HepG2 (cell line): ENCODE results near the gene CDH1. TPM values are rescaled to one million over a fixed set of nuclear protein-coding genes. Genes with fewer than 3 reads are reported as not detected.

Experiments used
- CHCHD3 ChIP-seq: sonication (generic); formaldehyde crosslinking; IDR thresholded peaks from 2 replicates; pipeline ENCODE4 v1.8.0; 2022; ENCODE audit warnings: mild to moderate bottlenecking, missing genetic modification reagents, moderate library complexity
- JUNB ChIP-seq: sonication (generic); formaldehyde crosslinking; IDR thresholded peaks from 2 replicates; pipeline ENCODE4 v1.8.0; 2022; ENCODE audit warnings: missing genetic modification reagents, mild to moderate bottlenecking, borderline replicate concordance
- KLF6 ChIP-seq: IDR thresholded peaks from 2 replicates; pipeline ENCODE4 v1.8.0; 2016; ENCODE audit warnings: missing biosample characterization, missing genetic modification reagents
- MATR3 ChIP-seq: sonication (generic); formaldehyde crosslinking; IDR thresholded peaks from 2 replicates; pipeline ENCODE4 v1.4.0; 2020; ENCODE audit warnings: missing genetic modification reagents
- SMAD1 ChIP-seq: sonication (generic); formaldehyde crosslinking; IDR thresholded peaks from 2 replicates; pipeline ENCODE4 v1.4.0; 2020; ENCODE audit warnings: missing genetic modification reagents, low read depth, mild to moderate bottlenecking, borderline replicate concordance
- SMAD9 ChIP-seq: sonication (generic); formaldehyde crosslinking; IDR thresholded peaks from 2 replicates; pipeline ENCODE4 v1.5.1; 2020; ENCODE audit warnings: mild to moderate bottlenecking, missing genetic modification reagents
- TBP ChIP-seq: sonication (generic); formaldehyde crosslinking; IDR thresholded peaks from 2 replicates; pipeline ENCODE4 v1.5.0; 2020; ENCODE audit warnings: missing genetic modification reagents
- TBX2 ChIP-seq: sonication (generic); formaldehyde crosslinking; IDR thresholded peaks from 2 replicates; pipeline ENCODE4 v1.5.0; 2020; ENCODE audit warnings: missing genetic modification reagents, mild to moderate bottlenecking, borderline replicate concordance
- TFDP1 ChIP-seq: IDR thresholded peaks from 2 replicates; pipeline ENCODE4 v1.6.1; 2016; ENCODE audit warnings: missing compliant biosample characterization, missing genetic modification reagents, borderline replicate concordance
- ZFY ChIP-seq: sonication (generic); formaldehyde crosslinking; IDR thresholded peaks from 2 replicates; pipeline ENCODE4 v1.4.0; 2020; ENCODE audit warnings: missing genetic modification reagents
- ZNF251 ChIP-seq: sonication (generic); formaldehyde crosslinking; IDR thresholded peaks from 2 replicates; pipeline ENCODE4 v1.9.0; 2021; ENCODE audit warnings: mild to moderate bottlenecking, missing genetic modification reagents
- ZNF282 ChIP-seq: fragments of 450-650 bp; IDR thresholded peaks from 2 replicates; pipeline ENCODE4 v1.6.1; 2018; ENCODE audit not compliant: partially characterized antibody
- ZNF552 ChIP-seq: sonication (generic); formaldehyde crosslinking; IDR thresholded peaks from 2 replicates; pipeline ENCODE4 v1.9.0; 2022; ENCODE audit warnings: missing genetic modification reagents, mild to moderate bottlenecking, borderline replicate concordance
- ZNF576 ChIP-seq: sonication (generic); formaldehyde crosslinking; IDR thresholded peaks from 2 replicates; pipeline ENCODE4 v1.4.0; 2020; ENCODE audit warnings: mild to moderate bottlenecking, missing genetic modification reagents
- ZNF792 ChIP-seq: IDR thresholded peaks from 2 replicates; pipeline ENCODE4 v1.6.1; 2016
- ZNF878 ChIP-seq: sonication (generic); formaldehyde crosslinking; IDR thresholded peaks from 2 replicates; pipeline ENCODE4 v1.8.1; 2023; ENCODE audit warnings: mild to moderate bottlenecking, missing genetic modification reagents, moderate library complexity
- ZNF883 ChIP-seq: sonication (generic); formaldehyde crosslinking; IDR thresholded peaks from 2 replicates; pipeline ENCODE4 v1.5.1; 2020; ENCODE audit warnings: mild to moderate bottlenecking, missing genetic modification reagents; ENCODE audit errors: not compliant biosample characterization
- polyA plus RNA-seq, 8 experiments: library from polyadenylated mRNA; depleted of rRNA in 3 of 8; stranded (reverse) in 7 of 8; unstranded in 1 of 8; fragments of >200 nt; fragmentation: Illumina TruSeq in 4 of 8; extraction: Trizol in 4 of 8; gene quantifications; 2 replicates each; pipeline versions ENCODE4 v1.2.1 to v1.2.3, GENCODE V29; 2011 to 2016; ENCODE audit warnings: low read depth in 4 of 8, missing spikeins in 1 of 8, mixed read lengths in 1 of 8; ENCODE audit not compliant: insufficient read depth in 1 of 8
- total RNA-seq, 5 experiments: library from RNA; depleted of rRNA; stranded (reverse); fragments of >200 nt; fragmentation: Illumina TruSeq; extraction: Trizol; gene quantifications; 2 replicates each; pipeline ENCODE4 v1.2.3, GENCODE V29; 2016; ENCODE audit warnings: low read depth in 1 of 5
- TF ChIP-seq, protein P1 (sequence below): sonication (generic); formaldehyde crosslinking; IDR thresholded peaks from 2 replicates; pipeline ENCODE4 v1.5.1; 2020; ENCODE audit warnings: missing genetic modification reagents, mild to moderate bottlenecking, borderline replicate concordance
- TF ChIP-seq, protein P2 (sequence below): sonication (generic); formaldehyde crosslinking; IDR thresholded peaks from 2 replicates; pipeline ENCODE4 v1.5.1; 2020; ENCODE audit warnings: missing genetic modification reagents, mild to moderate bottlenecking, borderline replicate concordance
- TF ChIP-seq, protein P3 (sequence below): sonication (generic); formaldehyde crosslinking; IDR thresholded peaks from 2 replicates; pipeline ENCODE4 v1.4.0; 2020; ENCODE audit warnings: missing genetic modification reagents, mild to moderate bottlenecking, borderline replicate concordance
- TF ChIP-seq, protein P4 (sequence below): sonication (generic); formaldehyde crosslinking; IDR thresholded peaks from 2 replicates; pipeline ENCODE4 v1.4.0; 2020; ENCODE audit warnings: mild to moderate bottlenecking, low read depth, missing genetic modification reagents

CDH1 gene
- total and polyA plus RNA-seq, 2 of the 13 experiments (the other 11 are each of a cell fraction or from before 2014, with no cell fraction given): 0.95 to 9.8 TPM

DNA sequence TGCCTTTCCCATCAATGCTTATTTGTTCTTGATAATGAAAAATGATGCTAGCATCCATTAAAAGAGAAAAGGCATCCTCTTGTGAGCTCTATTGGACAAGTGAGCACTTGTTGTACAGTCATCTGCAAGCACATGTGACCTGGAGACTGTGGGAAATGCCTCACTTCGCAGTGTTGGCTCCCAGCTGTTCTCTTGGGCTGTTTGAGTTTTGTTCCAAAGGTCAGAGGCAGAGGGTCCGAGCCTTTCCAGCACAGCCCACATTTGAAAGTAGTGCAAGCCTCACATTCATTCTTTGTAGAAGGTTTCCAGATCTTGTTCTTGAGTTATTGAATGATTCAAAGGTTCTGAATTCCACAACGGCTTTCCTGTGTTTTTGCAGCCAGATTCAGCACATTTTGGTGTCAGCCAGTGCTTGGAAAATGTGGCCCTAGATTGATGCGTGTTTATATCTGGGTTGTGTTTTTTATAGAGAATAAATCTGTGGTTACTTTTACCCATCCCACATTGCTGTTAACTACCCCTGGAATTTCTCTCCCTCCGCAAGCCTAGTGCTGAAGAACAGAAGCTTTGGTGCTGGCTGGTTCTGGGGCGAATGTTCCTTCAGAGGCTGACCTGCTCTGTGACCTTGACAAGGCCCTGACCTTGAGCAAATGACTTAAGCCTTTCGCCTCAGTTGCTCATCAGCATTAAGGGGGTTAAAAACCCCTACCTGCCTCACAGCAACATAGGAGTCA lies 49.8 kb downstream of the CDH1 start (continued):
- TF ChIP-seq ZNF576 (CRISPR knock-in tag) (no peak), TFDP1 (CRISPR knock-in tag) (peak; percentile 47; the same call in 1 of the 2 replicates), ZNF552 (CRISPR knock-in tag) (no peak), MATR3 (CRISPR knock-in tag) (no peak), ZNF883 (CRISPR knock-in tag) (no peak), TBP (CRISPR knock-in tag) (no peak), KLF6 (CRISPR knock-in tag) (no peak), TBX2 (CRISPR knock-in tag) (peak; percentile 48; the same call in 1 of the 2 replicates), CHCHD3 (CRISPR knock-in tag) (no peak), SMAD1 (CRISPR knock-in tag) (no peak), ZNF282 (no peak), ZNF878 (CRISPR knock-in tag) (no peak), ZFY (CRISPR knock-in tag) (0 out of 2 replicates have a peak, but pooled peaks have one; percentile 19), JUNB (CRISPR knock-in tag) (no peak), SMAD9 (CRISPR knock-in tag) (no peak), ZNF251 (CRISPR knock-in tag) (no peak), ZNF792 (CRISPR knock-in tag) (no peak; the same call in 1 of the 2 replicates)
- TF ChIP-seq, protein P1, sequence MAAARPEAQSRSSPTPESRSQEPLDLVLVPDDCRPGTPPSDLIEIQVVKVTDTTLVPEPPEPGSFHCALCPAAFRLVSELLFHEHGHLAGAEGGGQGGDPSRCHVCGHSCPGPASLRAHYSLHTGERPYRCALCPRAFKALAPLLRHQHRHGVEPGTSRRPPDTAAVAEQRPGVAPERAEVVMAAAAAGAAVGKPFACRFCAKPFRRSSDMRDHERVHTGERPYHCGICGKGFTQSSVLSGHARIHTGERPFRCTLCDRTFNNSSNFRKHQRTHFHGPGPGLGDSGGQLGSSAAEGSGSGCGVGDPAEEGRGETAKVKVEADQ (CRISPR knock-in tag): no peak
- TF ChIP-seq, protein P2, sequence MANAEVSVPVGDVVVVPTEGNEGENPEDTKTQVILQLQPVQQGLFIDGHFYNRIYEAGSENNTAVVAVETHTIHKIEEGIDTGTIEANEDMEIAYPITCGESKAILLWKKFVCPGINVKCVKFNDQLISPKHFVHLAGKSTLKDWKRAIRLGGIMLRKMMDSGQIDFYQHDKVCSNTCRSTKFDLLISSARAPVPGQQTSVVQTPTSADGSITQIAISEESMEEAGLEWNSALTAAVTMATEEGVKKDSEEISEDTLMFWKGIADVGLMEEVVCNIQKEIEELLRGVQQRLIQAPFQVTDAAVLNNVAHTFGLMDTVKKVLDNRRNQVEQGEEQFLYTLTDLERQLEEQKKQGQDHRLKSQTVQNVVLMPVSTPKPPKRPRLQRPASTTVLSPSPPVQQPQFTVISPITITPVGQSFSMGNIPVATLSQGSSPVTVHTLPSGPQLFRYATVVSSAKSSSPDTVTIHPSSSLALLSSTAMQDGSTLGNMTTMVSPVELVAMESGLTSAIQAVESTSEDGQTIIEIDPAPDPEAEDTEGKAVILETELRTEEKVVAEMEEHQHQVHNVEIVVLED (CRISPR knock-in tag): no peak
- TF ChIP-seq, protein P3, sequence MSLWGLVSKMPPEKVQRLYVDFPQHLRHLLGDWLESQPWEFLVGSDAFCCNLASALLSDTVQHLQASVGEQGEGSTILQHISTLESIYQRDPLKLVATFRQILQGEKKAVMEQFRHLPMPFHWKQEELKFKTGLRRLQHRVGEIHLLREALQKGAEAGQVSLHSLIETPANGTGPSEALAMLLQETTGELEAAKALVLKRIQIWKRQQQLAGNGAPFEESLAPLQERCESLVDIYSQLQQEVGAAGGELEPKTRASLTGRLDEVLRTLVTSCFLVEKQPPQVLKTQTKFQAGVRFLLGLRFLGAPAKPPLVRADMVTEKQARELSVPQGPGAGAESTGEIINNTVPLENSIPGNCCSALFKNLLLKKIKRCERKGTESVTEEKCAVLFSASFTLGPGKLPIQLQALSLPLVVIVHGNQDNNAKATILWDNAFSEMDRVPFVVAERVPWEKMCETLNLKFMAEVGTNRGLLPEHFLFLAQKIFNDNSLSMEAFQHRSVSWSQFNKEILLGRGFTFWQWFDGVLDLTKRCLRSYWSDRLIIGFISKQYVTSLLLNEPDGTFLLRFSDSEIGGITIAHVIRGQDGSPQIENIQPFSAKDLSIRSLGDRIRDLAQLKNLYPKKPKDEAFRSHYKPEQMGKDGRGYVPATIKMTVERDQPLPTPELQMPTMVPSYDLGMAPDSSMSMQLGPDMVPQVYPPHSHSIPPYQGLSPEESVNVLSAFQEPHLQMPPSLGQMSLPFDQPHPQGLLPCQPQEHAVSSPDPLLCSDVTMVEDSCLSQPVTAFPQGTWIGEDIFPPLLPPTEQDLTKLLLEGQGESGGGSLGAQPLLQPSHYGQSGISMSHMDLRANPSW (CRISPR knock-in tag): 0 out of 2 replicates have a peak, but pooled peaks have one; percentile 25
- TF ChIP-seq, protein P4, sequence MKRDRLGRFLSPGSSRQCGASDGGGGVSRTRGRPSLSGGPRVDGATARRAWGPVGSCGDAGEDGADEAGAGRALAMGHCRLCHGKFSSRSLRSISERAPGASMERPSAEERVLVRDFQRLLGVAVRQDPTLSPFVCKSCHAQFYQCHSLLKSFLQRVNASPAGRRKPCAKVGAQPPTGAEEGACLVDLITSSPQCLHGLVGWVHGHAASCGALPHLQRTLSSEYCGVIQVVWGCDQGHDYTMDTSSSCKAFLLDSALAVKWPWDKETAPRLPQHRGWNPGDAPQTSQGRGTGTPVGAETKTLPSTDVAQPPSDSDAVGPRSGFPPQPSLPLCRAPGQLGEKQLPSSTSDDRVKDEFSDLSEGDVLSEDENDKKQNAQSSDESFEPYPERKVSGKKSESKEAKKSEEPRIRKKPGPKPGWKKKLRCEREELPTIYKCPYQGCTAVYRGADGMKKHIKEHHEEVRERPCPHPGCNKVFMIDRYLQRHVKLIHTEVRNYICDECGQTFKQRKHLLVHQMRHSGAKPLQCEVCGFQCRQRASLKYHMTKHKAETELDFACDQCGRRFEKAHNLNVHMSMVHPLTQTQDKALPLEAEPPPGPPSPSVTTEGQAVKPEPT (CRISPR knock-in tag): no peak
